Endothelial cell of umbilical vein (primary cell): ENCODE measurements around the gene SPON1. TPM values are rescaled to one million over a fixed set of nuclear protein-coding genes. Genes with fewer than 3 reads are reported as not detected.

Source experiments
- BruUV-seq: library from RNA; stranded (reverse); fragments of 400-500 nt; replicated peaks from 2 replicates; lab custom pipeline; 2021; lab: Mats Ljungman, UMichigan
- CTCF ChIA-PET: fragments of 300-600, 350-600 bp; sonication (Branson Sonifier 250); formaldehyde crosslinking; loops from one replicate; lab custom pipeline; 2021; ENCODE audit warnings: antibody characterized with exemption, inconsistent platforms; lab: Charles Lee
- POLR2A ChIA-PET: fragments of 300-600, 350-600 bp; sonication (Branson Sonifier 250); formaldehyde crosslinking; loops from one replicate; lab custom pipeline; 2021; ENCODE audit warnings: antibody characterized with exemption, inconsistent platforms; lab: Charles Lee
- DNase-seq: peaks from one replicate; pipeline ENCODE4 v3.0.0-alpha.2; 2011; ENCODE audit warnings: low read depth, low spot score
- FAIRE-seq: peaks from 2 replicates; lab custom pipeline; 2011; peaks lifted over from hg19 to GRCh38; lab: Jason Lieb, UNC
- H2AFZ ChIP-seq: 2 replicates; pipeline ENCODE4 v1.6.0; 2012; ENCODE audit warnings: low read depth, low read length, control low read depth, inconsistent platforms
- H3K27ac ChIP-seq: 2 replicates; pipeline ENCODE4 v1.5.1; 2011; ENCODE audit warnings: low read depth, mild to moderate bottlenecking, control low read depth, low read length, moderate library complexity; ENCODE audit not compliant: insufficient read depth
- H3K27me3 ChIP-seq, 2 experiments: 2 replicates each; pipeline versions ENCODE4 v1.6.0 to v1.6.1; 2011; ENCODE audit warnings: low read length in 2 of 2, mixed read lengths in 1 of 2; ENCODE audit not compliant: control insufficient read depth in 2 of 2, insufficient read depth in 2 of 2
- H3K36me3 ChIP-seq, 2 experiments: 2 replicates in 1 of 2; 3 replicates in 1 of 2; pipeline ENCODE4 v1.5.1; 2011; ENCODE audit warnings: low read length in 2 of 2, mild to moderate bottlenecking in 1 of 2, moderate library complexity in 1 of 2; ENCODE audit not compliant: control insufficient read depth in 2 of 2, insufficient read depth in 2 of 2; ENCODE audit errors: extremely low read depth in 1 of 2
- H3K4me1 ChIP-seq: 3 replicates; pipeline ENCODE4 v1.5.1; 2011; ENCODE audit warnings: mild to moderate bottlenecking, low read length; ENCODE audit not compliant: control insufficient read depth, insufficient read depth; ENCODE audit errors: extremely low read depth
- H3K4me2 ChIP-seq: 2 replicates; pipeline ENCODE4 v1.6.1; 2011; ENCODE audit warnings: low read length, control low read depth, mixed read lengths; ENCODE audit not compliant: insufficient read depth
- H3K4me3 ChIP-seq, 3 experiments: fragments of 200-600 bp in 1 of 3; sonication (generic), shearing (Covaris generic) in 1 of 3; replicated peaks in 1 of 3; 2 replicates each; pipeline ENCODE4 v1.5.1; 2011 to 2016; ENCODE audit warnings: control low read depth in 3 of 3, low read length in 3 of 3, mild to moderate bottlenecking in 2 of 3, inconsistent platforms in 1 of 3, low read depth in 1 of 3, moderate library complexity in 1 of 3; ENCODE audit not compliant: insufficient read depth in 1 of 3
- H3K79me2 ChIP-seq: 2 replicates; pipeline ENCODE4 v1.6.0; 2012; ENCODE audit warnings: low read length, inconsistent platforms; ENCODE audit not compliant: control insufficient read depth, insufficient read depth
- H3K9ac ChIP-seq: replicated peaks from 2 replicates; pipeline ENCODE3; 2011; ENCODE audit warnings: low read length, control low read depth; ENCODE audit not compliant: insufficient read depth; ENCODE audit errors: extremely low read depth
- H3K9me1 ChIP-seq: replicated peaks from 3 replicates; pipeline ENCODE4 v1.6.0; 2011; ENCODE audit warnings: mild to moderate bottlenecking, low read length; ENCODE audit not compliant: control insufficient read depth, insufficient read depth; ENCODE audit errors: extremely low read depth
- H3K9me3 ChIP-seq: replicated peaks from 2 replicates; pipeline ENCODE4 v1.5.1; 2012; ENCODE audit warnings: low read length, inconsistent platforms; ENCODE audit not compliant: control insufficient read depth, insufficient read depth
- H4K20me1 ChIP-seq: replicated peaks from 2 replicates; pipeline ENCODE3; 2011; ENCODE audit warnings: mild to moderate bottlenecking, low read length; ENCODE audit not compliant: control insufficient read depth, insufficient read depth; ENCODE audit errors: extremely low read depth
- CTCF ChIP-seq, 2 donors: IDR thresholded peaks; 1 replicate in 1 of 2; 2 replicates in 1 of 2; pipeline ENCODE4 v1.5.1; 2011; ENCODE audit warnings: low read length in 2 of 2, mild to moderate bottlenecking in 2 of 2, moderate library complexity in 2 of 2, control low read depth in 1 of 2, inconsistent platforms in 1 of 2, low read depth in 1 of 2; ENCODE audit not compliant: insufficient read depth in 1 of 2; ENCODE audit errors: extremely low read depth in 1 of 2
- EZH2 ChIP-seq: IDR thresholded peaks from 2 replicates; pipeline ENCODE4 v1.6.1; 2012; ENCODE audit warnings: borderline replicate concordance, low read depth, mild to moderate bottlenecking, moderate library complexity, low read length, inconsistent platforms; ENCODE audit not compliant: severe bottlenecking
- FOS ChIP-seq: IDR thresholded peaks from 2 replicates; pipeline ENCODE4 v1.6.1; 2011; ENCODE audit warnings: mild to moderate bottlenecking, low read length, moderate library complexity, borderline replicate concordance; ENCODE audit not compliant: insufficient read depth
- GATA2 ChIP-seq: IDR thresholded peaks from 2 replicates; pipeline ENCODE4 v1.7.0; 2011; ENCODE audit warnings: low read depth, mild to moderate bottlenecking, moderate library complexity, mixed read lengths, low read length; ENCODE audit not compliant: insufficient read length, insufficient read depth
- JUN ChIP-seq: IDR thresholded peaks from 2 replicates; pipeline ENCODE4 v1.6.1; 2011; ENCODE audit warnings: borderline replicate concordance, low read depth; ENCODE audit not compliant: insufficient read length, insufficient read depth
- MAX ChIP-seq: IDR thresholded peaks from 2 replicates; pipeline ENCODE4 v1.6.1; 2011; ENCODE audit not compliant: insufficient read depth, insufficient read length
- MYC ChIP-seq: IDR thresholded peaks from one replicate; pipeline ENCODE4 v1.6.1; 2011; ENCODE audit warnings: mild to moderate bottlenecking, low read depth, low read length
- POLR2A ChIP-seq: IDR thresholded peaks from 2 replicates; pipeline ENCODE4 v1.6.1; 2012; ENCODE audit warnings: low read depth, mild to moderate bottlenecking, control low read depth, low read length
- POLR2AphosphoS5 ChIP-seq: IDR thresholded peaks from 2 replicates; pipeline ENCODE4 v1.6.1; 2012; ENCODE audit warnings: low read depth, mild to moderate bottlenecking, control low read depth, low read length, moderate library complexity; ENCODE audit not compliant: insufficient read depth
- dilution Hi-C: fragments of 300-500 bp; cut with MboI; formaldehyde crosslinking; loops from one replicate; pipeline ENCODE4 v1.15.0; 2019; ENCODE audit warnings: low sequenced_read_pairs; ENCODE audit not compliant: extremely low pct_ligation_motif_present
- intact Hi-C: fragments of 100-400 bp; cut with micrococcal nuclease; formaldehyde crosslinking; loops from one replicate; pipeline ENCODE4 v1.10.0; 2022
- polyA plus RNA-seq, 4 experiments: library from polyadenylated mRNA; depleted of rRNA in 3 of 4; stranded (reverse) in 3 of 4; unstranded in 1 of 4; fragments of >200 nt; gene quantifications; 2 replicates each; pipeline versions ENCODE4 v1.2.1 to v1.2.3, GENCODE V29; 2011 to 2012; ENCODE audit warnings: missing spikeins in 1 of 4
- total RNA-seq: library from RNA; stranded (reverse); gene quantifications from 2 replicates; pipeline ENCODE4 v1.2.3, GENCODE V29; 2021

SPON1 gene
- total and polyA plus RNA-seq, 2 donors (not counting 3 experiments of a cell fraction or from before 2014, with no cell fraction given), result 0.31 TPM; not detected in 1

GRCh38 chr11:13942971-13943381 lies 19.5 kb upstream of the SPON1 start:
- H3K4me3 ChIP-seq, result no peak overlapping the region
- dilution Hi-C loops (no loop called here), intact Hi-C loops (no loop called here)
- DNase-seq, result peak; percentile 45
- peak; percentile 95 for FAIRE-seq
- H3K9ac ChIP-seq, result no peak overlapping the region
- H3K4me2 ChIP-seq, result peak overlapping the region; percentile 12
- H3K27me3 ChIP-seq, result peaks cover 1 to 2% of the 10 kb centered on the region in 2 experiments
- H3K36me3 ChIP-seq, result no peaks in the 10 kb centered on the region
- ChIA-PET CTCF (interaction anchor here (1.0 to 1.8 kb wide), 3 partner anchors 11 to 14 kb away, joined by 4 to 8 read pairs (median 7); no protein-coding TSS in a partner anchor), POLR2A (no interaction called here)
- H3K4me1 ChIP-seq, result peaks cover 11% of the 10 kb centered on the region
- no peak for TF ChIP-seq CTCF (IDR thresholded peaks at IDR 0.05; ENCODE audit: extremely low read depth in 1 of 2, insufficient read depth in 1 of 2, low read depth in 1 of 2, low read length in 2 of 2)
- peak; percentile 6 for TF ChIP-seq JUN
- TF ChIP-seq MYC, result no peak
- TF ChIP-seq MAX, result no peak
- peak; percentile 45 for TF ChIP-seq GATA2
- TF ChIP-seq FOS, result peak; percentile 86
- no peak for TF ChIP-seq POLR2A
- peak; percentile 38 for TF ChIP-seq POLR2AphosphoS5
- no peak for TF ChIP-seq EZH2
- no peaks in the 10 kb centered on the region for H3K79me2 ChIP-seq
- no TSS peak for BruUV-seq
- H4K20me1 ChIP-seq, result no peaks in the 10 kb centered on the region
- no peak overlapping the region for H3K27ac ChIP-seq
- no peak overlapping the region for H2AFZ ChIP-seq
- no peaks in the 10 kb centered on the region for H3K9me1 ChIP-seq
- H3K9me3 ChIP-seq, result no peaks in the 10 kb centered on the region
